AG09319 (cell line): ENCODE measurements around the gene SUSD4.
"Not testable (repeated sequence)": the region's sequence is repeated elsewhere in the genome, so short reads cannot be mapped to it uniquely, and the experiment has no call there.

Source experiments
- DNase-seq: peaks from one replicate; pipeline ENCODE4 v3.0.0-alpha.2; 2010; ENCODE audit warnings: low read depth; ENCODE audit errors: extremely low read depth
- CTCF ChIP-seq: IDR thresholded peaks from 2 replicates; pipeline ENCODE4 v1.5.1; 2011; ENCODE audit warnings: low read depth, mild to moderate bottlenecking, inconsistent platforms, low read length, moderate library complexity

Gene SUSD4

GRCh38 chr1:223297800-223298199 is 66.2 kb downstream of the SUSD4 start:
- DNase-seq: no peak
- no peak for TF ChIP-seq CTCF

DNA sequence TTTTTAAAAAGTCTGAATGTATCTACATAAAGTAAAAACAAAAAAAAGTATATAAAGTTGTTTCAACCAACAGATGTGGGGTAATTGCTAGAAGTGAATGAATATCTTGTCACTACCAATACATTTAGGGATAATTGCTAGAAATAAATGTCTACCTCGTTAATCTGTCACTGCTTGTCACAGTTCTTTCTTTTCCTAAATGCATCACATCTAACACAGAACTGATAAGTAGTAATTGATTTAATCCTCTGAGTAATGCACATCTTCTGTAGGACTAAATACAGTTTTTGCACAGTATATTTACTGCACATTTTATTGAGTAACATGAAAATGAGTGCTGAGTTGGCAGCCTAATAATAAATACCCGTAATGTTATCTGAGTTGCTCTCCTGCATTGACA is 72.2 kb downstream of the SUSD4 start:
- TF ChIP-seq CTCF: no peak
- DNase-seq: no peak

- DNase-seq: no peak
- TF ChIP-seq CTCF: no peak
Observed at GRCh38 chr1:223290397-223290796, 73.6 kb downstream of the SUSD4 start.

GRCh38 chr1:223289621-223290020 is 74.4 kb downstream of the SUSD4 start:
- DNase-seq: no peak
- TF ChIP-seq CTCF: no peak

DNA sequence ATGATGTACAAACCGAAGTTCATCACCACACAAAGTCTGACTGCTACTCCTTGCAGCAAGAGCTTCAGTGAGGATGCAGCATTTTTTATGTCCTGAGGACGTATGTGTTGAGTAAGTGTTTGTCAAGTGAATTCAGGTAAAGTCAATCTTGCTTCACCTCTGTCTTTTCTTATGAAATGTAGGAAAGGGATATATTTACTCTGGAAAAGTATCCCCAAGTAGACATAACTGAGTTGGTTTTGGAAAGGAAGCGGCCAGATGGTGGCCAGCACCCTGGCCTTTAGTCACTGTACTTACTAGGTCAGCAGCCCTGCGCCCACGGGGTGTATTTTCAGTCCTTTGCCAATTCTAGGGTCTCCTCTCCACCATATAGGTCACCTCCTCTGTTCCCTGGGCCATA is 75.2 kb downstream of the SUSD4 start:
- no peak for DNase-seq
- no peak for TF ChIP-seq CTCF

DNA sequence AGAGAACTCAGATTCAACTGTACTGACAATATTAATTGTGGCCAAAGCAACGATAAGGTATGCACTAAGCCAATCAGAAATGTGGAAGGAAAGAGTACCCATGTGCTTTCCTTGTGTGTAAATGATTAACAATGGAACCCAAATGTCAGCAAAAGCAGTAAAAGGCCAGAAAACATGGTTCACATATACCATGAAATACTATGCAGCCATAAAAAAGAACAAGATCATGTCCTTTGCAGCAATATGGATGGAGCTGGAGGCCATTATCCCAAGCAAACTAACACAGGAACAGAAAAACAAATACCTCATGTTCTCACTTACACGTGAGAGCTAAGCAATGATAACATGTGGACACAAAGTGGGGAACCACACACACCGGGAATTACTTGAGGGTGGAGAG is 78.5 kb downstream of the SUSD4 start:
- DNase-seq: no peak
- TF ChIP-seq CTCF: no peak

DNA sequence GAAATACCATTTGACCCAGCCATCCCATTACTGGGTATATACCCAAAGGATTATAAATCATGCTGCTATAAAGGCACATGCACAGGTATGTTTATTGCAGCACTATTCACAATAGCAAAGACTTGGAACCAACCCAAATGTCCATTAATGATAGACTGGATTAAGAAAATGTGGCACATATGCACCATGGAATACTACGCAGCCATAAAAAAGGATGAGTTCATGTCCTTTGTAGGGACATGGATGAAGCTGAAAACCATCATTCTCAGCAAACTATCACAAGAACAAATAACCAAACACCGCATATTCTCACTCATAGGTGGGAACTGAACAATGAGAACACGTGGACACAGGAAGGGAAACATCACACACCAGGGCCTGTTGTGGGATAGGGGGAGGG is 80.3 kb downstream of the SUSD4 start:
- not testable (repeated sequence) for DNase-seq

- DNase-seq: not testable (repeated sequence)
Observed at GRCh38 chr1:223278311-223278710, 85.7 kb downstream of the SUSD4 start.

DNA sequence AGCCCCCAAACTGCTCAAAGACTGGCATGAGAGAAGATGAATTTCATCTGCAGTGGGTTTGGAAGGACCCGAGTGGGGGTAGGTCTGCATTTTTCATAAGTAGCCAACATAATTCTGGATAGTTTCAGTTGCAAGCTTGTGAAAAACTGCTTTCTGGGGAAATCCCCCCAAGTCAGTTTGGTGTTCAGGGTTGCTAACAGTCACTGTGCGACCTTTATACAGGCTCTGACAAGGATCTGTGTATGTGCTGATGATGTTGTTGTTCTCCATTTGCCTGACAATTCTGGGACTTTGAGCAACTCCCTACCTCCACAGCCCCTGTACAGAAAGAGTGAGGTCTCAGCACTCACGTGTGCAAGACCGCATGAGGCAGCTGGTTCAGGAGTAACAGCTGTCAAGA is 87.9 kb downstream of the SUSD4 start:
- no peak for DNase-seq
- TF ChIP-seq CTCF: no peak
